SU-DHL-6 (cell line): ENCODE measurements around the gene SLC10A1.

Source experiments
- CTCF ChIP-seq: fragments of 200-600 bp; sonication (generic); IDR thresholded peaks from one replicate; pipeline ENCODE4 v1.5.1; 2017; ENCODE audit warnings: antibody characterized with exemption, mild to moderate bottlenecking, low read length, moderate library complexity; ENCODE audit not compliant: insufficient read depth, poor library complexity, severe bottlenecking
- EZH2phosphoT487 ChIP-seq: fragments of 200-600 bp; sonication (generic), shearing (Covaris generic); conservative IDR thresholded peaks from 2 replicates; pipeline ENCODE4 v1.6.1; 2018; ENCODE audit warnings: mild to moderate bottlenecking, antibody characterized with exemption, low read length, moderate library complexity, mixed read lengths

GRCh38 chr14:69842686-69843420 is 45.8 kb upstream of the SLC10A1 start:
- TF ChIP-seq CTCF (no peak), EZH2phosphoT487 (no peak)
